HG02885 (cell line): ENCODE measurements around the gene MORC4.
A peak's percentile ranks its signal among the peaks of the same experiment; 100 is the strongest.

Experiments
- ATAC-seq: cut with Tn5 transposase; IDR thresholded peaks from one replicate; pipeline ENCODE4 v1.9.1; 2021; ENCODE audit warnings: mild to moderate bottlenecking; ENCODE audit not compliant: unreplicated experiment, poor library complexity

MORC4 gene

DNA sequence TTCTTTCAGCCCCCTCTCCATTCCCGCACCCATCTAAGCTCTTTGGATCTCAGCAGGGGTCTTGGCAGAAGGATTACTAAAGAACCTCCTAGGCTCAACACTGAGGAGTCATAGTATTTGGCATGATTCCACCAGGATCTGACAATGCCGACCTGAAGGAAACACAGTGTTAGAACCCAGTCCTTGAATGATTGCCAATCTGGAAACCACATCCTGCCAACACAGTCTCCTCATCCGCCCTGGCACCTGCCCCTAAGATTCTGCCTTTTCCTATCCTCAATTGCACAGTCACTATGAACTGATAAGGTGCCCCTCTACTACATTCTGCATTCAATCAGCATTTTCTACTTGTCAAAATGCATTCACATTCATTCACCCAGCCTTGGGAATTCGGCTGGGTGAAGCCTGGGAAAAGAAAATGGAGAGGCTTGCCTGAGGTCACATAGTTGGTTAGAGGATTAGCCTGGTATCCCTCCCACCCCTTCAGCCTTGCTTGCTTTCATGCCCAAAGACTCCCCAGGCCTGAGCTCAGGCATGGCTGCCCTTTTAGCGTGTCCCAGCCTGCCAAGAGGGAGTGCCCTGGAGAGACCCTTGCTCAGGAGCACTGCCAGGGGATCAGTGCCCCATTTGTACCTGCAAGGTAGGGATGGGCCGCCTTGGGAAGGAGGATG lies 82.0 kb downstream of the MORC4 start:
- no peak for ATAC-seq

DNA sequence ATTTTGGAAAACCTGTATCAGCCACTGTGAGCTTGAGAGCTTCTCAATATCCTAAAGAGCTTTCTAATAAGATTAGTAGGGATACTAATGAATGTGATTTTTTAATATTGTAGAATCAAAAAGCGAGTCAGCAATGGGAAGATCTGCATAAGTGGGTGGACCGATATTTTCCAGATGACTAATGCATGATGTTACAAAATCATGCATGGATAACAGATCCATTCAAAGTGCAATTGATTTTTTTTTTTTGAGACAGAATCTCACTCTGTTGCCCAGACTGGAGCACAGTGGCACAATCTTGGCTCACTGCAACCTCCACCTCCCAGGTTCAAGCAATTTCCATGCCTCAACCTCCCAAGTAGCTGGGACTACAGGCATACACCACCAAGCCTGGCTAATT lies 87.1 kb downstream of the MORC4 start:
- no peak for ATAC-seq

DNA sequence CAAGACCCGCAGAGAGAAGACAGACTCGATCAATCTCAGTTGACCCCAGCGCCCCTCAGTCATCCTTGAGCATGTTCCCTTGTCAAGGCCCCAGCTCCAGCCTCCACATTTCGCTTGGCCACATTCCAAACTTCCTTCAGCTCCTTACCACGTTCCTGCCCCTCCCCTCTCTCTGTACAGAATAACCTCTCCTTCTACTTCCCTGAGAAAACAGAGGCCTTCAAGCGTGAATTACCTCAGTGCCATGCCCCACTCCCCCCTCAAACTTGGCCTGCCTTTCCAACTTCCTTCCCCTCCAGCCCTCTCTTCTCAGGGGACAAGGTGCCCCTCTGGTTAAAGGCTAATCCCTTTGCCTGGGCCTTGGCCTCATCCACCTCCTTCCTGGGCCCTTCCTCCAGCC lies 93.7 kb downstream of the MORC4 start:
- no peak for ATAC-seq

- ATAC-seq, result no peak
Observed at GRCh38 chrX:106905064-106905708, 94.8 kb downstream of the MORC4 start.

- ATAC-seq, result no peak
Observed at GRCh38 chrX:106903856-106904528, 96.0 kb downstream of the MORC4 start.

- ATAC-seq, result no peak
Observed at GRCh38 chrX:106903291-106903824, 96.7 kb downstream of the MORC4 start, which contains the start of gene RIPPLY1. Gene RIPPLY1 (minus strand): TSS chrX:106903341. CDS start chrX:106903287, 54 bp downstream.

DNA sequence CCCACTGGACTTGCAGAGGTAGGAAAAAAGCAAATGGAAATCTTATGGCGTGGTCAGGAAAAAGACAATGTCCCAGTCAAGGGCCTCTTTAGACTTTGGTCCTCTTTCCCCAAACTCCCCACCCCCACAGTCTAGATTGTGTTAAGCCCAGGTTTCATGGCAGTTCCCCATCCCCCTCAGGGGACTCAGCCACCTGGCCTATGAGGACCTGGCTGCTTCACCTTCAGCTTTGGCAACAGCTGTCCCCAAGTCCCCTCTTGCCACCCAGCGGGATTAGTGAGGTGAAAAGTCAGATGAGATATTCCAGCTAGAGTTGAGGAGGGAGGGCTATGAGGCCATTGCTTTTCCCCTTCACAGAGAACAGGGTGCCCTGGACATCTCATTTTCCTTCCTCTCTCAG lies 97.3 kb downstream of the MORC4 start:
- no peak for ATAC-seq

- ATAC-seq, result no peak
Observed at GRCh38 chrX:106901781-106902219, 98.2 kb downstream of the MORC4 start.

DNA sequence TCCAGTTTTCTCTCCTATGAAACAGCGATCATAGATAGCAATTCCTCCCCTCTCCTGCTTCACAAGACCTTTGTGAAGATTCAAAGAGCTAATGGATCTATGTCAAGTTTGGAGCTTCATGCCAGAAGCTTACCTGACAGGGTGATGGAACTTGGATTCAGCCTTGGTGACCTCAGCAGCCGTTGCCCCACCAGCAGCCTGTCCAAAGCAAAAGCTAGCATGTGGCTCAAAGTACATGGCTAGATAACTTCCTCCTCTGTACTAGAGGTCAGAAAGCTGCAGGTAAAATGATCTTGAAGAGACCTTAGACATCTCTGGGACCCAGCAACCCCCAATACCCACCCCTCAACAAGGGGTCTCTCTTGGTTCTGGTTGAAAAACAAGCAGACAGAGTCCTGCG lies 98.7 kb downstream of the MORC4 start:
- ATAC-seq, result no peak

DNA sequence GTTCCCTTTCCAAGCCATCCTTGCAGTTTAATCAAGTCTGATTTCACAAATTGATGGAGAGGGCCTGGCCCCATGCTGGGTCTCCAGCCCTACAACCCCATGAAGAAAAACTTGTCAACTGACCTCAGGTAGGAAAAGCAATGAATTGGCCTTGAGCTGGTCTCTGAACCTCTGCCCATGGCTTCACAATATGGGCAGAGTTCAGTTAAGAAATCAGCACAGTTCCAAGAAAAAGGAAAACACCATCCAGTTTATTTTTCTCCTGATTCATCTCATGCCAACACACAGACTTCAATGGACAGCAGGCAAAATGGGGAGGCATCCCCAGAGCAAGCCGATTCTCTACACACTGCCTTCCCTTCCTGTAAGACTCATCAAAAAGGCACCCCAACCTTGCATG lies 100.2 kb downstream of the MORC4 start:
- ATAC-seq, result no peak

DNA sequence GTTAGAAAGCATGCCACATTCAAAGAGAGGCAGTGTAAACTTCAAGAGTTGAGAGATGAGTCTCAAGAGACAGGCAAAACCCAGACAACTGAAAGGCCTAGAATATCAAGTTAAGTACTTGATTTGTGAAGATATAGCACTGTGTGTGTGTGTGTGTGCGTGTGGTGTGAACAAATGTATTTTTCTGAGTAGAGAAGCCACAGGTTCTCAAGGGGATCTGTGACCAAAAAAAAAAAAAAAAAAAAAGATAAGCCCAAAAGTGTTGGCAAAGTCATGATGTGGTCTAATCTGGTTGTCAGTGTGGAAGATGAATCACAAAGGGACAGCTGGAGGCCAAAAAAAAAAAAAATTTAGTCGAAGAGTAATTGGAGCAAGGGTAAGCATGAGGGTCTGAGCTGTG lies 100.7 kb downstream of the MORC4 start:
- no peak for ATAC-seq

- peak; percentile 77 for ATAC-seq
Observed at GRCh38 chrX:106898462-106898861, 101.5 kb downstream of the MORC4 start.

DNA sequence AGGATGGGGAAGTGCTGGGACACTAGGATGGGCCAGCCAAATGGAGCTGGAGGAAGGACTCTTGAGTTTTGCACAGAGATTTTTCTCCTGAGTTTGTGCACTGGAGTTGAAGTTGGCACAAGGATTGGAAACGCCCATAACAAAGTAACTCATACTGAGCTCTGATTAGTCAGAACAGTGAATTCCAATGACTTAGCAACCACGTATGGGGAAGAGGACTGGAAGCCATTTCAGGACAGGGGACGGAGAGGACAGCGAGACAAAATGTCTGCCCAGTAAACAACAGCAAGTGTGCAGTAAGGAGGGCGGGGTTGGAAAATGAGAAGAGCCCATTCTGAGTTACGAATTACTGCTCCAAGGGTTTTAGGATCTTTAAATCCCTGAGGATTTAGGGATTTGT lies 102.8 kb downstream of the MORC4 start:
- ATAC-seq, result no peak

GRCh38 chrX:106894978-106895452 lies 105.0 kb downstream of the MORC4 start:
- no peak for ATAC-seq

GRCh38 chrX:106894392-106894909 lies 105.6 kb downstream of the MORC4 start:
- peak; percentile 84 for ATAC-seq

DNA sequence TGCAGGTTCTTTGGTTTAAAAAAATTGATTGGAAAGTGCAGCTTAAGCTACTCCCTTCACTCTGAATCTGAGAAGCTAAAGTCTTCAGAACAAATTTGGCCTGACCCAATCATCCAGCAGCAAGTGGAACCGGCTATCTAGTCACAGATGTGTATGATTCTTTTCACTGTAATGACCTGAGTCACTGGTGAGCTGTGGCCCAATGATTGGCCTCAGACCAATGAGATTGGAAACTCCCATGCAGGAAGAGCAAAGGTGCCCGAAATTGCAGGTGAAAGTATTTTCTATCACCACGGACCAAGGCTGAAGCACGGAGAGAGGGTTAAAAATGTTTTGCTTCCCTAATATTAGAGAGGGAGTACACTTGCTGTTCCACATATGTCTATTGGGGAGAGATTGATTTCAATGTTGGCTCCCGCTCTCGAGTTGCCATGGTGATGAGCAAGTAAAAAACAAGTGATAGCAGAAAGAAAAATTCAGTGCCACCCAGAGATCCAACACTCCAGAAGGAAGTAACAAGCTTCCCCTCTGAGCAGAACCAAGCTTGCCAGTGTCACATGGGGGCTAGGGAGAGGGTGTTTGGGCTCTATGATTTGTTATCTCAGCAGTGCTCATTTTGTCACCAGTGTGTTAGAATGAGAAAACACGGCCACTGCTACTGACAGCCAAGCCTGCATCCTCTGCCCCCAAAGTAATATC lies 108.1 kb downstream of the MORC4 start:
- no peak for ATAC-seq
